ENCODE data around the gene SLC30A2. TPM values are rescaled to one million over a fixed set of nuclear protein-coding genes. Genes with fewer than 3 reads are reported as not detected.

The SLC30A2 gene
- polyA plus RNA-seq, 2 of the 4 experiments (the other 2 are of a cell fraction), result not detected

DNA sequence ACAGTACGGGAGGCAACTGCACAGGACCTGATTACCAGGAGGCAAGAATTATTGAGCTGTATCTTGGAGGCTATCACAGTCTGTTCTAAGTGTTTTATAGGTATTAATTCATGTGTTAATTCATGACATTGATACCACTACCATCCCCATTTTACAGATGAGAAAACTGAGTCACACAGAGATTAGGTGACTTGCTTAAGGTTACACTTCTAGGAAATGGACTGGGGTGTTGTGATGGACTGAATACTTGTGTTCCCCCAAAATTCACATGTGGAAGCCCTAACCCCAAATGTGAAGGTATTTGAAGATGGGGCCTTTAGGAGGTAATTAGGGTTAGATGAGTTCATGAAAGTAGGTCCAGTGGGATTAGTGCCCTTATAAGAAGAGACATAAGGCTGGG is 31.6 kb upstream of the SLC30A2 start:
- no peak for ATAC-seq
- CTCF ChIA-PET, result interaction anchor here (0.6 to 2.0 kb wide), 2 partner anchors 14 to 42 kb away, joined by 3 to 8 read pairs; no protein-coding TSS in a partner anchor
- 100% methylated on average over 1 of the region's 1 CpG for WGBS (ENCODE audit: missing lambda C conversion rate)
- Histone ChIP-seq H3K4me3 (no peak overlapping the region), H3K4me2 (no peak overlapping the region), H3K9me3 (no peaks in the 10 kb centered on the region), H3K4me1 (peaks cover 16% of the 10 kb centered on the region), H3K27ac (no peak overlapping the region)
- no peak for TF ChIP-seq EHF (CRISPR knock-in tag; IDR thresholded peaks at IDR 0.05)
- TF ChIP-seq, protein P1, sequence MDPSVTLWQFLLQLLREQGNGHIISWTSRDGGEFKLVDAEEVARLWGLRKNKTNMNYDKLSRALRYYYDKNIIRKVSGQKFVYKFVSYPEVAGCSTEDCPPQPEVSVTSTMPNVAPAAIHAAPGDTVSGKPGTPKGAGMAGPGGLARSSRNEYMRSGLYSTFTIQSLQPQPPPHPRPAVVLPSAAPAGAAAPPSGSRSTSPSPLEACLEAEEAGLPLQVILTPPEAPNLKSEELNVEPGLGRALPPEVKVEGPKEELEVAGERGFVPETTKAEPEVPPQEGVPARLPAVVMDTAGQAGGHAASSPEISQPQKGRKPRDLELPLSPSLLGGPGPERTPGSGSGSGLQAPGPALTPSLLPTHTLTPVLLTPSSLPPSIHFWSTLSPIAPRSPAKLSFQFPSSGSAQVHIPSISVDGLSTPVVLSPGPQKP (IDR thresholded peaks at IDR 0.05; ENCODE audit: low read depth, low read length), result no peak
- TF ChIP-seq MAFK (IDR thresholded peaks at IDR 0.05; ENCODE audit: partially characterized antibody), result no peak
- TF ChIP-seq CBX2 (IDR thresholded peaks at IDR 0.05; ENCODE audit: borderline replicate concordance, low read depth), result no peak
- no peak for TF ChIP-seq SREBF2 (IDR thresholded peaks at IDR 0.05)
- TF ChIP-seq RFX5 (IDR thresholded peaks at IDR 0.05), result no peak
- TF ChIP-seq NPAS2 (CRISPR knock-in tag; IDR thresholded peaks at IDR 0.05; ENCODE audit: borderline replicate concordance), result no peak
- TF ChIP-seq, protein P2, sequence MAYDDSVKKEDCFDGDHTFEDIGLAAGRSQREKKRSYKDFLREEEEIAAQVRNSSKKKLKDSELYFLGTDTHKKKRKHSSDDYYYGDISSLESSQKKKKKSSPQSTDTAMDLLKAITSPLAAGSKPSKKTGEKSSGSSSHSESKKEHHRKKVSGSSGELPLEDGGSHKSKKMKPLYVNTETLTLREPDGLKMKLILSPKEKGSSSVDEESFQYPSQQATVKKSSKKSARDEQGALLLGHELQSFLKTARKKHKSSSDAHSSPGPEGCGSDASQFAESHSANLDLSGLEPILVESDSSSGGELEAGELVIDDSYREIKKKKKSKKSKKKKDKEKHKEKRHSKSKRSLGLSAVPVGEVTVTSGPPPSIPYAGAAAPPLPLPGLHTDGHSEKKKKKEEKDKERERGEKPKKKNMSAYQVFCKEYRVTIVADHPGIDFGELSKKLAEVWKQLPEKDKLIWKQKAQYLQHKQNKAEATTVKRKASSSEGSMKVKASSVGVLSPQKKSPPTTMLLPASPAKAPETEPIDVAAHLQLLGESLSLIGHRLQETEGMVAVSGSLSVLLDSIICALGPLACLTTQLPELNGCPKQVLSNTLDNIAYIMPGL (CRISPR knock-in tag; IDR thresholded peaks at IDR 0.05; ENCODE audit: borderline replicate concordance), result no peak
- no peak for TF ChIP-seq HOXB5 (CRISPR knock-in tag; IDR thresholded peaks at IDR 0.05)
- no peak for TF ChIP-seq MYC (IDR thresholded peaks at IDR 0.05; ENCODE audit: borderline replicate concordance, low read length)
- no peak for TF ChIP-seq MAZ (IDR thresholded peaks at IDR 0.05; ENCODE audit: borderline replicate concordance, low read depth, low read length)
- no peak for TF ChIP-seq KDM1A (IDR thresholded peaks at IDR 0.05; ENCODE audit: low read depth)
- POLR2A ChIA-PET, result no interaction called here
- no peak for FAIRE-seq
- no peak for DNase-seq (ENCODE audit: low read depth in 1 of 2, low spot score in 1 of 2)

DNA sequence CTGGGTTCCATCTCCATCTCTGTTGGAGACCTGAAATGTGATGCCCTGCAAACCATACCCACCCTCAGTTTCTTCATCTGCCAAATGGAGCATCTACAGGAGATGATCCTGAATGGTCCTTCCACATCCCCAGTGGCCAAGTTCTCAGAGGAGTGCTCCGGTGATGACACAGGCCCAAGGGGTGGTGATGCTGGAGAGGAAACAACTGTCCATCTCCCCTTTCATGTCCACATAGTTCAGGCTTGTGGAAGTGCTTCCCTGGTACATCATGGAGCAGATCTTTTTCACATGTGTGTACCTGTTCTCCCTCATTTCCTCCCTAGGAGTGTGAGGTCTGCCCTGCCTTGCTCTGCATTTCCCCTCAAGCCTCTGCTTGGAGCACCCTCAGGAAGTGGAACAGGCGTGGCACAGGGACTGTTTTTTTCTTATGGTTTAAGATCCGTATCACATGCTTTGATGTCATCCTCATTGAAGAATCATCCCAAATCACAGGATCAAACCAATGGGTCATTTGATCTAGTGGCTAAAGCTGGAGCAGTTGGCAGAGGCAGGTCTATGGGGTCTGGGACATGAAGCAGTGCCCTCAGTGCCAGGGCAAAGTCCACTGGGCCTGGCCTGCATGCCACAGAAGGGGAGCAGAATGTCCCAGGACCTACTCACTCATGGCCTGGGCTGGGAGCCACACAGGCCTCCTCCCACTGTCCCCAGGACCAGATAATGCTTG is 29.7 kb upstream of the SLC30A2 start:
- ATAC-seq, result no peak
- no peak overlapping the region; a peak in 1 of 6 replicates for H3K27ac ChIP-seq
- ChIA-PET CTCF (interaction anchor here (2.0 kb wide), 1 partner anchor 40 kb away, joined by 8 read pairs; no protein-coding TSS in a partner anchor), POLR2A (no interaction called here)
- H3K4me2 ChIP-seq, result no peak overlapping the region
- FAIRE-seq, result no peak
- no peak overlapping the region for H3K4me3 ChIP-seq
- peaks cover 15% of the 10 kb centered on the region for H3K4me1 ChIP-seq
- no peaks in the 10 kb centered on the region for H3K9me3 ChIP-seq
- no peak for DNase-seq (ENCODE audit: low read depth in 1 of 2, low spot score in 1 of 2)
- 86% methylated on average over 3 of the region's 3 CpGs for WGBS (ENCODE audit: missing lambda C conversion rate)
- TF ChIP-seq PHF8 (IDR thresholded peaks at IDR 0.05; ENCODE audit: borderline replicate concordance, low read depth) (no peak), SREBF2 (IDR thresholded peaks at IDR 0.05) (no peak), ZSCAN20 (CRISPR knock-in tag; IDR thresholded peaks at IDR 0.05) (no peak), ZC3H11A (IDR thresholded peaks at IDR 0.05) (no peak), TP53 (CRISPR knock-in tag; IDR thresholded peaks at IDR 0.05) (no peak), SMC3 (IDR thresholded peaks at IDR 0.05) (no peak), CBX8 (IDR thresholded peaks at IDR 0.05) (no peak), FOSB (CRISPR knock-in tag; IDR thresholded peaks at IDR 0.05) (no peak), HEYL (CRISPR knock-in tag; IDR thresholded peaks at IDR 0.05) (no peak)
- TF ChIP-seq, protein P3, sequence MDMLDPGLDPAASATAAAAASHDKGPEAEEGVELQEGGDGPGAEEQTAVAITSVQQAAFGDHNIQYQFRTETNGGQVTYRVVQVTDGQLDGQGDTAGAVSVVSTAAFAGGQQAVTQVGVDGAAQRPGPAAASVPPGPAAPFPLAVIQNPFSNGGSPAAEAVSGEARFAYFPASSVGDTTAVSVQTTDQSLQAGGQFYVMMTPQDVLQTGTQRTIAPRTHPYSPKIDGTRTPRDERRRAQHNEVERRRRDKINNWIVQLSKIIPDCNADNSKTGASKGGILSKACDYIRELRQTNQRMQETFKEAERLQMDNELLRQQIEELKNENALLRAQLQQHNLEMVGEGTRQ (IDR thresholded peaks at IDR 0.05), result no peak
- TF ChIP-seq, protein P4, sequence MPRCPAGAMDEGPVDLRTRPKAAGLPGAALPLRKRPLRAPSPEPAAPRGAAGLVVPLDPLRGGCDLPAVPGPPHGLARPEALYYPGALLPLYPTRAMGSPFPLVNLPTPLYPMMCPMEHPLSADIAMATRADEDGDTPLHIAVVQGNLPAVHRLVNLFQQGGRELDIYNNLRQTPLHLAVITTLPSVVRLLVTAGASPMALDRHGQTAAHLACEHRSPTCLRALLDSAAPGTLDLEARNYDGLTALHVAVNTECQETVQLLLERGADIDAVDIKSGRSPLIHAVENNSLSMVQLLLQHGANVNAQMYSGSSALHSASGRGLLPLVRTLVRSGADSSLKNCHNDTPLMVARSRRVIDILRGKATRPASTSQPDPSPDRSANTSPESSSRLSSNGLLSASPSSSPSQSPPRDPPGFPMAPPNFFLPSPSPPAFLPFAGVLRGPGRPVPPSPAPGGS (IDR thresholded peaks at IDR 0.05), result no peak
- TF ChIP-seq, protein P5, sequence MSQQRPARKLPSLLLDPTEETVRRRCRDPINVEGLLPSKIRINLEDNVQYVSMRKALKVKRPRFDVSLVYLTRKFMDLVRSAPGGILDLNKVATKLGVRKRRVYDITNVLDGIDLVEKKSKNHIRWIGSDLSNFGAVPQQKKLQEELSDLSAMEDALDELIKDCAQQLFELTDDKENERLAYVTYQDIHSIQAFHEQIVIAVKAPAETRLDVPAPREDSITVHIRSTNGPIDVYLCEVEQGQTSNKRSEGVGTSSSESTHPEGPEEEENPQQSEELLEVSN (IDR thresholded peaks at IDR 0.05; ENCODE audit: borderline replicate concordance, low read depth), result no peak
- TF ChIP-seq, protein P6, sequence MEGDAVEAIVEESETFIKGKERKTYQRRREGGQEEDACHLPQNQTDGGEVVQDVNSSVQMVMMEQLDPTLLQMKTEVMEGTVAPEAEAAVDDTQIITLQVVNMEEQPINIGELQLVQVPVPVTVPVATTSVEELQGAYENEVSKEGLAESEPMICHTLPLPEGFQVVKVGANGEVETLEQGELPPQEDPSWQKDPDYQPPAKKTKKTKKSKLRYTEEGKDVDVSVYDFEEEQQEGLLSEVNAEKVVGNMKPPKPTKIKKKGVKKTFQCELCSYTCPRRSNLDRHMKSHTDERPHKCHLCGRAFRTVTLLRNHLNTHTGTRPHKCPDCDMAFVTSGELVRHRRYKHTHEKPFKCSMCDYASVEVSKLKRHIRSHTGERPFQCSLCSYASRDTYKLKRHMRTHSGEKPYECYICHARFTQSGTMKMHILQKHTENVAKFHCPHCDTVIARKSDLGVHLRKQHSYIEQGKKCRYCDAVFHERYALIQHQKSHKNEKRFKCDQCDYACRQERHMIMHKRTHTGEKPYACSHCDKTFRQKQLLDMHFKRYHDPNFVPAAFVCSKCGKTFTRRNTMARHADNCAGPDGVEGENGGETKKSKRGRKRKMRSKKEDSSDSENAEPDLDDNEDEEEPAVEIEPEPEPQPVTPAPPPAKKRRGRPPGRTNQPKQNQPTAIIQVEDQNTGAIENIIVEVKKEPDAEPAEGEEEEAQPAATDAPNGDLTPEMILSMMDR (IDR thresholded peaks at IDR 0.05), result no peak
- TF ChIP-seq, protein P7, sequence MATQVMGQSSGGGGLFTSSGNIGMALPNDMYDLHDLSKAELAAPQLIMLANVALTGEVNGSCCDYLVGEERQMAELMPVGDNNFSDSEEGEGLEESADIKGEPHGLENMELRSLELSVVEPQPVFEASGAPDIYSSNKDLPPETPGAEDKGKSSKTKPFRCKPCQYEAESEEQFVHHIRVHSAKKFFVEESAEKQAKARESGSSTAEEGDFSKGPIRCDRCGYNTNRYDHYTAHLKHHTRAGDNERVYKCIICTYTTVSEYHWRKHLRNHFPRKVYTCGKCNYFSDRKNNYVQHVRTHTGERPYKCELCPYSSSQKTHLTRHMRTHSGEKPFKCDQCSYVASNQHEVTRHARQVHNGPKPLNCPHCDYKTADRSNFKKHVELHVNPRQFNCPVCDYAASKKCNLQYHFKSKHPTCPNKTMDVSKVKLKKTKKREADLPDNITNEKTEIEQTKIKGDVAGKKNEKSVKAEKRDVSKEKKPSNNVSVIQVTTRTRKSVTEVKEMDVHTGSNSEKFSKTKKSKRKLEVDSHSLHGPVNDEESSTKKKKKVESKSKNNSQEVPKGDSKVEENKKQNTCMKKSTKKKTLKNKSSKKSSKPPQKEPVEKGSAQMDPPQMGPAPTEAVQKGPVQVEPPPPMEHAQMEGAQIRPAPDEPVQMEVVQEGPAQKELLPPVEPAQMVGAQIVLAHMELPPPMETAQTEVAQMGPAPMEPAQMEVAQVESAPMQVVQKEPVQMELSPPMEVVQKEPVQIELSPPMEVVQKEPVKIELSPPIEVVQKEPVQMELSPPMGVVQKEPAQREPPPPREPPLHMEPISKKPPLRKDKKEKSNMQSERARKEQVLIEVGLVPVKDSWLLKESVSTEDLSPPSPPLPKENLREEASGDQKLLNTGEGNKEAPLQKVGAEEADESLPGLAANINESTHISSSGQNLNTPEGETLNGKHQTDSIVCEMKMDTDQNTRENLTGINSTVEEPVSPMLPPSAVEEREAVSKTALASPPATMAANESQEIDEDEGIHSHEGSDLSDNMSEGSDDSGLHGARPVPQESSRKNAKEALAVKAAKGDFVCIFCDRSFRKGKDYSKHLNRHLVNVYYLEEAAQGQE (IDR thresholded peaks at IDR 0.05), result no peak
